SU-DHL-6 (cell line): ENCODE data around the gene NUDT7.

Source experiments
- H2AFZ ChIP-seq: fragments of 200-600 bp; sonication (generic); 2 replicates; pipeline ENCODE4 v1.6.1; 2014; ENCODE audit warnings: low read depth, mild to moderate bottlenecking, moderate library complexity, mixed read lengths, antibody characterized with exemption, low read length; ENCODE audit not compliant: severe bottlenecking
- H3F3A ChIP-seq: fragments of 200-600 bp; shearing (Covaris generic); 2 replicates; pipeline ENCODE4 v1.6.0; 2016; ENCODE audit warnings: antibody characterized with exemption, mild to moderate bottlenecking; ENCODE audit not compliant: insufficient read depth
- H3K27ac ChIP-seq: fragments of 200-600 bp; sonication (generic); 2 replicates; pipeline ENCODE4 v1.5.1; 2016; ENCODE audit warnings: low read depth, mild to moderate bottlenecking, low read length, moderate library complexity, mixed read lengths
- H3K27me3 ChIP-seq: fragments of 200-600 bp; sonication (generic), shearing (Covaris generic); 2 replicates; pipeline ENCODE4 v1.6.0; 2014; ENCODE audit warnings: mild to moderate bottlenecking, low read length
- H3K36me3 ChIP-seq: fragments of 200-600 bp; sonication (generic); 2 replicates; pipeline ENCODE4 v1.6.1; 2014; ENCODE audit warnings: mild to moderate bottlenecking, low read length, mixed read lengths
- H3K4me2 ChIP-seq: fragments of 300-600, 200-600 bp; shearing (Covaris generic), sonication (generic); 2 replicates; pipeline ENCODE4 v1.6.0; 2014; ENCODE audit warnings: low read length, low read depth, mild to moderate bottlenecking; ENCODE audit not compliant: poor library complexity, severe bottlenecking
- H3K4me3 ChIP-seq: fragments of 200-600 bp; sonication (generic); 2 replicates; pipeline ENCODE4 v1.5.1; 2014; ENCODE audit warnings: antibody characterized with exemption, low read length, mild to moderate bottlenecking, mixed read lengths; ENCODE audit not compliant: insufficient read depth, poor library complexity, severe bottlenecking
- H3K79me2 ChIP-seq: fragments of 200-600 bp; sonication (generic); 2 replicates; pipeline ENCODE4 v1.6.1; 2014; ENCODE audit warnings: mild to moderate bottlenecking, low read length, moderate library complexity; ENCODE audit not compliant: insufficient read depth
- H3K9ac ChIP-seq: fragments of 200-600 bp; sonication (generic); 2 replicates; pipeline ENCODE4 v1.7.0; 2014; ENCODE audit warnings: mild to moderate bottlenecking, low read length
- H3K9me2 ChIP-seq: fragments of 200-600 bp; sonication (generic); replicated peaks from 2 replicates; pipeline ENCODE4 v1.6.1; 2014; ENCODE audit warnings: low read length; ENCODE audit not compliant: insufficient read depth
- H3K9me3 ChIP-seq: fragments of 200-600 bp; sonication (generic); 2 replicates; pipeline ENCODE4 v1.6.1; 2014; ENCODE audit warnings: low read length, mixed read lengths; ENCODE audit not compliant: insufficient read depth
- H4K20me1 ChIP-seq: fragments of 200-600 bp; sonication (generic); 2 replicates; pipeline ENCODE4 v1.6.1; 2014; ENCODE audit warnings: low read depth, mild to moderate bottlenecking, antibody characterized with exemption, low read length, moderate library complexity, mixed read lengths
- CTCF ChIP-seq: fragments of 200-600 bp; sonication (generic); IDR thresholded peaks from one replicate; pipeline ENCODE4 v1.5.1; 2017; ENCODE audit warnings: antibody characterized with exemption, mild to moderate bottlenecking, low read length, moderate library complexity; ENCODE audit not compliant: insufficient read depth, poor library complexity, severe bottlenecking
- EZH2phosphoT487 ChIP-seq: fragments of 200-600 bp; sonication (generic), shearing (Covaris generic); conservative IDR thresholded peaks from 2 replicates; pipeline ENCODE4 v1.6.1; 2018; ENCODE audit warnings: mild to moderate bottlenecking, antibody characterized with exemption, low read length, moderate library complexity, mixed read lengths

The NUDT7 gene

GRCh38 chr16:77745972-77746371 is 23.7 kb downstream of the NUDT7 start:
- H3K36me3 ChIP-seq = no peaks in the 10 kb centered on the region
- H3K4me3 ChIP-seq = no peak overlapping the region
- no peaks in the 10 kb centered on the region for H3K79me2 ChIP-seq
- no peak for TF ChIP-seq EZH2phosphoT487
- no peak for TF ChIP-seq CTCF
- no peaks in the 10 kb centered on the region for H3F3A ChIP-seq
- no peak overlapping the region for H3K27ac ChIP-seq
- H4K20me1 ChIP-seq = no peaks in the 10 kb centered on the region
- no peak overlapping the region for H3K4me2 ChIP-seq
- no peak overlapping the region for H2AFZ ChIP-seq
- H3K9me3 ChIP-seq = no peaks in the 10 kb centered on the region
- H3K9me2 ChIP-seq = no peaks in the 10 kb centered on the region
- no peaks in the 10 kb centered on the region for H3K27me3 ChIP-seq
- H3K9ac ChIP-seq = no peak overlapping the region

DNA sequence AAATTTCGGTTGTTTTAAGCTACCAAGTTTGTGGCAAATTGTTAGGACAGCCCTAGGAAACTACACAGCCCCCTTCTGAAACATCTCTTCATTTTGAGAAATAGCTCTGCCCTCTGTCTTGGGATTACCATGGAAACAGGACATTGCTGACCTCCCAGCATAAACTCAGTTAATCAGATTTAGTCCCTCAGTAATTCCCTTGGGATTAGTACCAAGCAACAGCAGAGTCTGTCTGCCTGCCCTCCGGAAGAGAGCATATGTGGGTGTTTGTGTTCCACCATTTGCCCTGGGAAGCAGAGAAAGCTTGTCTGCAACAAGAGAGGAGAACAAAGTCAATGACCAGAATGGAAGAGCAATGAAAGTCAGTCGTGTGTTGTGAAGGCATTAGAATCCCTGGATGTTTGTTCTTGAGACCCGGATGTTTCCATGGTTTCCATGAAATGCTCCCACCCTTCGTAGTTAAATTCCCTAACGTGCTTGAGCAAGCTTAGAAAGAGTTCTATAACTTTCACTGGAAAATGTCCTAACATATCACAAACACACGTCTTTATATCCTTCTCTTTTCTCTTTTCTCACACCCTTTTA is 26.2 kb downstream of the NUDT7 start:
- H3K9me3 ChIP-seq = no peaks in the 10 kb centered on the region
- H3K4me2 ChIP-seq = no peak overlapping the region
- no peaks in the 10 kb centered on the region for H3F3A ChIP-seq
- H3K27ac ChIP-seq = no peak overlapping the region
- no peaks in the 10 kb centered on the region for H3K27me3 ChIP-seq
- H4K20me1 ChIP-seq = no peaks in the 10 kb centered on the region
- no peak overlapping the region for H2AFZ ChIP-seq
- TF ChIP-seq CTCF (no peak), EZH2phosphoT487 (no peak)
- no peak overlapping the region for H3K4me3 ChIP-seq
- no peaks in the 10 kb centered on the region for H3K9me2 ChIP-seq
- no peak overlapping the region for H3K9ac ChIP-seq
- no peaks in the 10 kb centered on the region for H3K36me3 ChIP-seq
- H3K79me2 ChIP-seq = no peaks in the 10 kb centered on the region

- H3K9me3 ChIP-seq = no peaks in the 10 kb centered on the region
- H3K9me2 ChIP-seq = no peaks in the 10 kb centered on the region
- no peak overlapping the region for H2AFZ ChIP-seq
- no peaks in the 10 kb centered on the region for H3F3A ChIP-seq
- H3K27ac ChIP-seq = no peak overlapping the region
- H3K27me3 ChIP-seq = no peaks in the 10 kb centered on the region
- no peak overlapping the region for H3K4me3 ChIP-seq
- H3K4me2 ChIP-seq = no peak overlapping the region
- no peaks in the 10 kb centered on the region for H4K20me1 ChIP-seq
- TF ChIP-seq CTCF = no peak
- TF ChIP-seq EZH2phosphoT487 = no peak
- H3K36me3 ChIP-seq = no peaks in the 10 kb centered on the region
- no peaks in the 10 kb centered on the region for H3K79me2 ChIP-seq
- H3K9ac ChIP-seq = no peak overlapping the region
These were observed 27.1 kb downstream of the NUDT7 start for GRCh38 chr16:77749415-77749814.
